Measurements from ENCODE around the gene TMEM245. TPM values are rescaled to one million over a fixed set of nuclear protein-coding genes. Genes with fewer than 3 reads are reported as not detected.
A peak's percentile ranks its signal among the peaks of the same experiment; 100 is the strongest.

TMEM245 gene
- total RNA-seq, 4 donors from 2014 or later, result 45.7 to 121 (median 71.4) TPM

GRCh38 chr9:109092587-109092986, 27.2 kb downstream of the TMEM245 start:
- TF ChIP-seq POLR2A (IDR thresholded peaks at IDR 0.05) (no peak), CTCF (IDR thresholded peaks at IDR 0.05 in 4 of 5, conservative IDR thresholded peaks at IDR 0.05 in 1 of 5) (no peak)
- no peak for DNase-seq
- H3K4me1 ChIP-seq, result peaks cover 44 to 51% of the 10 kb centered on the region in 2 donors
- ATAC-seq, result no peak
- H3K27me3 ChIP-seq, result no peaks in the 10 kb centered on the region
- H3K4me3 ChIP-seq, result no peak overlapping the region
- H3K36me3 ChIP-seq, result peaks cover 0 to 28% of the 10 kb centered on the region in 2 donors
- H3K9me3 ChIP-seq, result no peaks in the 10 kb centered on the region
- H3K27ac ChIP-seq, result peak overlapping the region in 1 of 4 donors; percentile 1
- in situ Hi-C loops (cut with MboI; ENCODE audit: low sequenced_read_pairs in 4 of 4) (no loop called here), intact Hi-C loops (cut with DNase I; ENCODE audit: low total_unique reads) (loop anchor here (10.0 kb wide), 1 partner anchor 222 kb away; no protein-coding TSS in a partner anchor)

- peaks cover 40 to 46% of the 10 kb centered on the region in 2 donors for H3K4me1 ChIP-seq
- H3K36me3 ChIP-seq, result peaks cover 0 to 28% of the 10 kb centered on the region in 2 donors
- H3K9me3 ChIP-seq, result no peaks in the 10 kb centered on the region
- no peak overlapping the region for H3K4me3 ChIP-seq
- intact Hi-C loops (cut with DNase I; ENCODE audit: low total_unique reads), result loop anchor here (10.0 kb wide), 1 partner anchor 223 kb away; no protein-coding TSS in a partner anchor
- in situ Hi-C loops (cut with MboI; ENCODE audit: low sequenced_read_pairs in 4 of 4), result no loop called here
- DNase-seq (no peak), ATAC-seq (no peak)
- H3K27ac ChIP-seq, result peak overlapping the region in 1 of 4 donors; percentile 1
- TF ChIP-seq POLR2A (IDR thresholded peaks at IDR 0.05), result no peak
- TF ChIP-seq CTCF (IDR thresholded peaks at IDR 0.05 in 4 of 5, conservative IDR thresholded peaks at IDR 0.05 in 1 of 5), result no peak
- no peaks in the 10 kb centered on the region for H3K27me3 ChIP-seq
Measured at GRCh38 chr9:109092051-109092580, 27.6 kb downstream of the TMEM245 start.

- ATAC-seq, result no peak
- Histone ChIP-seq H3K4me3 (no peak overlapping the region), H3K4me1 (peaks cover under 1 to 10% of the 10 kb centered on the region in 2 donors), H3K27ac (no peak overlapping the region), H3K27me3 (no peaks in the 10 kb centered on the region), H3K9me3 (no peaks in the 10 kb centered on the region), H3K36me3 (peaks cover 0 to 36% of the 10 kb centered on the region in 2 donors)
- in situ Hi-C loops (cut with MboI; ENCODE audit: low sequenced_read_pairs in 4 of 4), result no loop called here
- intact Hi-C loops (cut with DNase I; ENCODE audit: low total_unique reads), result loop anchor here (5.0 kb wide), 1 partner anchor 51 kb away; no protein-coding TSS in a partner anchor
- TF ChIP-seq CTCF (IDR thresholded peaks at IDR 0.05 in 4 of 5, conservative IDR thresholded peaks at IDR 0.05 in 1 of 5), result no peak
- no peak for TF ChIP-seq POLR2A (IDR thresholded peaks at IDR 0.05)
- no peak for DNase-seq
Measured at GRCh38 chr9:109088221-109088620, 31.5 kb downstream of the TMEM245 start.

GRCh38 chr9:109087795-109088194, 32.0 kb downstream of the TMEM245 start:
- Histone ChIP-seq H3K36me3 (peaks cover 0 to 36% of the 10 kb centered on the region in 2 donors), H3K9me3 (no peaks in the 10 kb centered on the region), H3K27me3 (no peaks in the 10 kb centered on the region), H3K4me1 (peaks cover 0 to 10% of the 10 kb centered on the region in 2 donors), H3K4me3 (no peak overlapping the region), H3K27ac (no peak overlapping the region)
- intact Hi-C loops (cut with DNase I; ENCODE audit: low total_unique reads) (loop anchor here (5.0 kb wide), 1 partner anchor 50 kb away; no protein-coding TSS in a partner anchor), in situ Hi-C loops (cut with MboI; ENCODE audit: low sequenced_read_pairs in 4 of 4) (no loop called here)
- DNase-seq (no peak), ATAC-seq (no peak)
- TF ChIP-seq POLR2A (IDR thresholded peaks at IDR 0.05) (no peak), CTCF (IDR thresholded peaks at IDR 0.05 in 4 of 5, conservative IDR thresholded peaks at IDR 0.05 in 1 of 5) (no peak)

Data from gastrocnemius medialis (tissue), 4 donors.